DMS114 treated with DMSO at 0.1 percent for 48 hours (cell line): Measurements from ENCODE around the gene RHO.

Source experiments
- DNase-seq: peaks from one replicate; lab custom pipeline; 2025; ENCODE audit not compliant: unreplicated experiment; lab: John Stamatoyannopoulos, UW

The RHO gene

GRCh38 chr3:129576514-129577352 lies 48.3 kb downstream of the RHO start:
- DNase-seq, result no peak

- no peak for DNase-seq
Measured at GRCh38 chr3:129577366-129577765, 48.9 kb downstream of the RHO start.

- no peak for DNase-seq
Measured at GRCh38 chr3:129577925-129578786, 49.7 kb downstream of the RHO start.

GRCh38 chr3:129579991-129580390 lies 51.6 kb downstream of the RHO start:
- no peak for DNase-seq

- no peak for DNase-seq
Measured at GRCh38 chr3:129581623-129582022, 53.2 kb downstream of the RHO start.

GRCh38 chr3:129582799-129583198 lies 54.4 kb downstream of the RHO start:
- DNase-seq, result no peak

GRCh38 chr3:129583289-129583688 lies 54.9 kb downstream of the RHO start:
- DNase-seq, result no peak

GRCh38 chr3:129584631-129585030 lies 56.2 kb downstream of the RHO start:
- no peak for DNase-seq
